SK-N-SH (cell line): ENCODE measurements around the gene DDRGK1. TPM values are rescaled to one million over a fixed set of nuclear protein-coding genes. Genes with fewer than 3 reads are reported as not detected.
A peak's percentile ranks its signal among the peaks of the same experiment; 100 is the strongest.

ENCODE experiments used
- CTCF ChIA-PET: fragments of 300-600, 350-600 bp; formaldehyde crosslinking; extraction: SDS; loops from one replicate; lab custom pipeline; 2021; lab: Yijun Ruan, JAX
- POLR2A ChIA-PET: fragments of 350-600 bp; sonication (Branson Sonifier 250); formaldehyde crosslinking; extraction: SDS; loops from one replicate; lab custom pipeline; 2020; ENCODE audit warnings: antibody characterized with exemption, inconsistent platforms; lab: Yijun Ruan, JAX
- DNase-seq: peaks from one replicate; pipeline ENCODE4 v3.0.0; 2012
- H2AFZ ChIP-seq: fragments of 200-600 bp; sonication (generic); 2 replicates; pipeline ENCODE4 v1.8.1; 2016; ENCODE audit warnings: antibody characterized with exemption, mild to moderate bottlenecking, low read depth
- H3F3A ChIP-seq: fragments of 200-600 bp; sonication (generic); replicated peaks from 2 replicates; pipeline ENCODE3; 2016; ENCODE audit warnings: antibody characterized with exemption, mild to moderate bottlenecking; ENCODE audit not compliant: insufficient read depth
- H3K27ac ChIP-seq, 2 experiments: fragments of 200-500 bp in 1 of 2; fragments of 200-600 bp in 1 of 2; sonication (Bioruptor generic) in 1 of 2; sonication (generic), shearing (Covaris generic) in 1 of 2; 2 replicates each; pipeline versions ENCODE4 v1.5.1 to v1.6.1; 2014 to 2016; ENCODE audit warnings: low read depth in 2 of 2, inconsistent platforms in 1 of 2, low read length in 1 of 2, mild to moderate bottlenecking in 1 of 2, mixed read lengths in 1 of 2
- H3K27me3 ChIP-seq: fragments of 200-600 bp; sonication (generic), shearing (Covaris generic); 2 replicates; pipeline ENCODE4 v1.6.1; 2016; ENCODE audit warnings: mixed run types; ENCODE audit not compliant: insufficient read depth
- H3K36me3 ChIP-seq, 2 experiments: fragments of 200-500 bp in 1 of 2; fragments of 200-600 bp in 1 of 2; sonication (Bioruptor generic) in 1 of 2; sonication (generic) in 1 of 2; replicated peaks in 1 of 2; 2 replicates each; pipeline versions ENCODE3 to v1.5.1; 2014 to 2016; ENCODE audit warnings: low read length in 1 of 2, mild to moderate bottlenecking in 1 of 2; ENCODE audit not compliant: insufficient read depth in 2 of 2, control insufficient read depth in 1 of 2
- H3K4me1 ChIP-seq, 2 experiments: fragments of 200-500 bp in 1 of 2; fragments of 200-600 bp in 1 of 2; sonication (Bioruptor generic) in 1 of 2; sonication (generic), shearing (Covaris generic) in 1 of 2; 2 replicates each; pipeline versions ENCODE4 v1.5.1 to v1.6.1; 2014 to 2016; ENCODE audit warnings: low read depth in 1 of 2, low read length in 1 of 2, mixed run types in 1 of 2; ENCODE audit not compliant: insufficient read depth in 2 of 2, control insufficient read depth in 1 of 2
- H3K4me2 ChIP-seq: fragments of 200-600 bp; sonication (generic), shearing (Covaris generic); 2 replicates; pipeline ENCODE4 v1.6.1; 2017; ENCODE audit warnings: mixed run types
- H3K4me3 ChIP-seq, 2 experiments: fragments of 200-500 bp in 1 of 2; fragments of 200-600 bp in 1 of 2; sonication (Bioruptor generic) in 1 of 2; sonication (generic), shearing (Covaris generic) in 1 of 2; 2 replicates each; pipeline versions ENCODE4 v1.5.1 to v1.8.1; 2014 to 2016; ENCODE audit warnings: low read depth in 2 of 2, inconsistent platforms in 1 of 2, low read length in 1 of 2, mild to moderate bottlenecking in 1 of 2, mixed read lengths in 1 of 2, moderate library complexity in 1 of 2
- H3K79me2 ChIP-seq: fragments of 200-600 bp; sonication (generic); 2 replicates; pipeline ENCODE4 v1.8.1; 2017; ENCODE audit warnings: mild to moderate bottlenecking; ENCODE audit not compliant: insufficient read depth
- H3K9ac ChIP-seq: fragments of 200-600 bp; sonication (generic); 2 replicates; pipeline ENCODE4 v1.6.1; 2017; ENCODE audit warnings: mixed run types
- H3K9me2 ChIP-seq: fragments of 200-600 bp; sonication (generic); 2 replicates; pipeline ENCODE4 v1.6.1; 2017; ENCODE audit warnings: mixed run types
- H3K9me3 ChIP-seq: fragments of 200-600 bp; sonication (generic); 2 replicates; pipeline ENCODE4 v1.6.1; 2017; ENCODE audit warnings: mixed run types, mild to moderate bottlenecking, moderate library complexity
- H4K20me1 ChIP-seq: fragments of 200-600 bp; sonication (generic); 2 replicates; pipeline ENCODE4 v1.6.1; 2017; ENCODE audit warnings: mild to moderate bottlenecking, mixed run types; ENCODE audit not compliant: insufficient read depth
- CHD2 ChIP-seq: fragments of 150-350 bp; IDR thresholded peaks from 2 replicates; pipeline ENCODE4 v1.6.1; 2018; ENCODE audit warnings: low read length; ENCODE audit not compliant: partially characterized antibody
- ELF1 ChIP-seq: IDR thresholded peaks from 2 replicates; pipeline ENCODE4 v1.4.0; 2012
- EP300 ChIP-seq, 2 experiments: IDR thresholded peaks; 2 replicates each; pipeline versions ENCODE4 v1.4.0 to v1.6.1; 2012; ENCODE audit warnings: borderline replicate concordance in 1 of 2, low read depth in 1 of 2, low read length in 1 of 2
- EZH2phosphoT487 ChIP-seq: fragments of 200-600 bp; sonication (generic); IDR thresholded peaks from 2 replicates; pipeline ENCODE4 v1.6.1; 2017; ENCODE audit warnings: low read depth, mixed run types, mild to moderate bottlenecking, antibody characterized with exemption, moderate library complexity, borderline replicate concordance
- FOXJ3 ChIP-seq: sonication (generic); formaldehyde crosslinking; IDR thresholded peaks from 2 replicates; pipeline ENCODE4 v1.5.1; 2020; ENCODE audit warnings: mild to moderate bottlenecking, missing genetic modification reagents
- FOXM1 ChIP-seq: IDR thresholded peaks from 2 replicates; pipeline ENCODE4 v1.4.0; 2012; ENCODE audit warnings: low read depth, mild to moderate bottlenecking
- NFIC ChIP-seq: IDR thresholded peaks from 2 replicates; pipeline ENCODE4 v1.4.0; 2012; ENCODE audit warnings: borderline replicate concordance
- POLR2AphosphoS5 ChIP-seq: IDR thresholded peaks from 2 replicates; pipeline ENCODE4 v1.6.1; 2012; ENCODE audit warnings: low read depth, low read length
- RAD21 ChIP-seq: IDR thresholded peaks from 2 replicates; pipeline ENCODE4 v1.6.1; 2012; ENCODE audit warnings: mild to moderate bottlenecking, low read length
- RCOR1 ChIP-seq: fragments of 150-350 bp; IDR thresholded peaks from 2 replicates; pipeline ENCODE4 v1.6.1; 2017; ENCODE audit warnings: antibody characterized with exemption, low read length
- SIN3A ChIP-seq: IDR thresholded peaks from 2 replicates; pipeline ENCODE4 v1.6.1; 2012; ENCODE audit warnings: low read depth, mild to moderate bottlenecking, low read length, moderate library complexity, borderline replicate concordance
- SMC3 ChIP-seq: IDR thresholded peaks from 2 replicates; pipeline ENCODE4 v1.6.1; 2012; ENCODE audit warnings: low read depth, low read length, improper control_type of control experiment
- TAF1 ChIP-seq: IDR thresholded peaks from 2 replicates; pipeline ENCODE4 v1.6.1; 2012; ENCODE audit warnings: low read depth, mild to moderate bottlenecking, low read length, moderate library complexity, borderline replicate concordance
- TCF12 ChIP-seq: IDR thresholded peaks from 2 replicates; pipeline ENCODE4 v1.4.0; 2012
- TEAD4 ChIP-seq: IDR thresholded peaks from 2 replicates; pipeline ENCODE4 v1.4.0; 2012; ENCODE audit warnings: mild to moderate bottlenecking, borderline replicate concordance; ENCODE audit not compliant: insufficient read depth
- YY1 ChIP-seq: IDR thresholded peaks from 2 replicates; pipeline ENCODE4 v1.4.0; 2012; ENCODE audit warnings: low read depth, mild to moderate bottlenecking
- WGBS: methylation state at CpG from one replicate; pipeline ENCODE4 v1.1.6; 2017; ENCODE audit warnings: low lambda C conversion rate; 5-methylcytosine and 5-hydroxymethylcytosine counted together
- polyA plus RNA-seq, 3 experiments: library from polyadenylated mRNA; depleted of rRNA; stranded (reverse); fragments of >200 nt; gene quantifications; 2 replicates each; pipeline ENCODE4 v1.2.3, GENCODE V29; 2012
- TF ChIP-seq, protein P1 (sequence below): fragments of 150-350 bp; IDR thresholded peaks from 2 replicates; pipeline ENCODE4 v1.6.1; 2016; ENCODE audit warnings: mild to moderate bottlenecking, low read depth, low read length
- TF ChIP-seq, protein P2 (sequence below): IDR thresholded peaks from 2 replicates; pipeline ENCODE4 v1.4.0; 2012; ENCODE audit warnings: low read depth
- TF ChIP-seq, protein P3 (sequence below): IDR thresholded peaks from 2 replicates; pipeline ENCODE4 v1.4.0; 2012; ENCODE audit warnings: low read depth, borderline replicate concordance

DDRGK1 gene
- polyA plus RNA-seq, 1 of the 3 experiments (the other 2 are of a cell fraction) = 70.6 TPM

- ChIA-PET CTCF (interaction anchor here (0.5 to 1.5 kb wide), 4 partner anchors 13 to 144 kb away, joined by 3 to 6 read pairs (median 3); no protein-coding TSS in a partner anchor), POLR2A (no interaction called here)
- H3K9me2 ChIP-seq = no peaks in the 10 kb centered on the region
- peak within 1 kb of the TSS; percentile 98 for H3K4me2 ChIP-seq
- H3K9ac ChIP-seq = peak within 1 kb of the TSS; percentile 85
- H4K20me1 ChIP-seq = no peaks in the 10 kb centered on the region
- peak within 1 kb of the TSS; percentile 84 to 89 for H3K4me3 ChIP-seq
- no peaks in the 10 kb centered on the region for H3K79me2 ChIP-seq
- H2AFZ ChIP-seq = peak within 1 kb of the TSS; percentile 92
- peaks cover 3% of the 10 kb centered on the region for H3F3A ChIP-seq
- H3K27ac ChIP-seq = peak within 1 kb of the TSS; percentile 35 to 65; a peak in 2 of 4 replicates
- no peaks in the 10 kb centered on the region for H3K27me3 ChIP-seq
- WGBS = 3% methylated on average over 27 of the region's 62 CpGs
- no peak for TF ChIP-seq FOXJ3
- TF ChIP-seq RAD21 = no peak
- TF ChIP-seq SIN3A = 0 out of 2 replicates have a peak, but pooled peaks have one; percentile 14
- TF ChIP-seq CHD2 = peak; percentile 30
- TF ChIP-seq, protein P1, sequence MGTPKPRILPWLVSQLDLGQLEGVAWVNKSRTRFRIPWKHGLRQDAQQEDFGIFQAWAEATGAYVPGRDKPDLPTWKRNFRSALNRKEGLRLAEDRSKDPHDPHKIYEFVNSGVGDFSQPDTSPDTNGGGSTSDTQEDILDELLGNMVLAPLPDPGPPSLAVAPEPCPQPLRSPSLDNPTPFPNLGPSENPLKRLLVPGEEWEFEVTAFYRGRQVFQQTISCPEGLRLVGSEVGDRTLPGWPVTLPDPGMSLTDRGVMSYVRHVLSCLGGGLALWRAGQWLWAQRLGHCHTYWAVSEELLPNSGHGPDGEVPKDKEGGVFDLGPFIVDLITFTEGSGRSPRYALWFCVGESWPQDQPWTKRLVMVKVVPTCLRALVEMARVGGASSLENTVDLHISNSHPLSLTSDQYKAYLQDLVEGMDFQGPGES = no peak
- TF ChIP-seq, protein P2, sequence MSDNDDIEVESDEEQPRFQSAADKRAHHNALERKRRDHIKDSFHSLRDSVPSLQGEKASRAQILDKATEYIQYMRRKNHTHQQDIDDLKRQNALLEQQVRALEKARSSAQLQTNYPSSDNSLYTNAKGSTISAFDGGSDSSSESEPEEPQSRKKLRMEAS = peak; percentile 29; the same call in 1 of the 2 replicates
- TF ChIP-seq POLR2AphosphoS5 = peak; percentile 29; the same call in 1 of the 2 replicates
- TF ChIP-seq EP300 (IDR thresholded peaks at IDR 0.05; ENCODE audit: borderline replicate concordance in 1 of 2, low read depth in 1 of 2, low read length in 1 of 2) = no peak
- no peak for TF ChIP-seq RCOR1
- TF ChIP-seq YY1 = no peak
- TF ChIP-seq TAF1 = no peak
- TF ChIP-seq, all 33 proteins: peak for 4
- peak; percentile 94 for DNase-seq
- peaks cover 0 to 15% of the 10 kb centered on the region in 2 experiments; a peak in 2 of 4 replicates for H3K4me1 ChIP-seq
- H3K36me3 ChIP-seq = no peaks in the 10 kb centered on the region
- H3K9me3 ChIP-seq = no peaks in the 10 kb centered on the region
These were observed 31.4 kb downstream of the DDRGK1 start, which contains the start of gene LZTS3 for GRCh38 chr20:3172933-3173609. Gene LZTS3, minus strand, starts transcription at chr20:3173549. Its CDS starts 6,386 bp downstream, at chr20:3167163.

- H3K4me2 ChIP-seq = peak overlapping the region; percentile 98
- H3F3A ChIP-seq = no peaks in the 10 kb centered on the region
- no peaks in the 10 kb centered on the region for H3K79me2 ChIP-seq
- WGBS = 34% methylated on average over 5 of the region's 5 CpGs
- H3K36me3 ChIP-seq = no peaks in the 10 kb centered on the region
- H4K20me1 ChIP-seq = no peaks in the 10 kb centered on the region
- peak overlapping the region; percentile 84 to 89 for H3K4me3 ChIP-seq
- H3K4me1 ChIP-seq = peaks cover 0 to 15% of the 10 kb centered on the region in 2 experiments; a peak in 2 of 4 replicates
- POLR2A ChIA-PET = no interaction called here
- no peak overlapping the region for H3K9ac ChIP-seq
- H3K27me3 ChIP-seq = no peaks in the 10 kb centered on the region
- H3K27ac ChIP-seq = no peak overlapping the region; a peak in 1 of 4 replicates
- no peaks in the 10 kb centered on the region for H3K9me3 ChIP-seq
- H2AFZ ChIP-seq = no peak overlapping the region
- no peak for DNase-seq
- no peaks in the 10 kb centered on the region for H3K9me2 ChIP-seq
- TF ChIP-seq FOXJ3 (no peak), EZH2phosphoT487 (no peak), TEAD4 (no peak), SMC3 (no peak), SIN3A (no peak), ELF1 (no peak), NFIC (no peak), FOXM1 (no peak), TCF12 (no peak)
- TF ChIP-seq, protein P3, sequence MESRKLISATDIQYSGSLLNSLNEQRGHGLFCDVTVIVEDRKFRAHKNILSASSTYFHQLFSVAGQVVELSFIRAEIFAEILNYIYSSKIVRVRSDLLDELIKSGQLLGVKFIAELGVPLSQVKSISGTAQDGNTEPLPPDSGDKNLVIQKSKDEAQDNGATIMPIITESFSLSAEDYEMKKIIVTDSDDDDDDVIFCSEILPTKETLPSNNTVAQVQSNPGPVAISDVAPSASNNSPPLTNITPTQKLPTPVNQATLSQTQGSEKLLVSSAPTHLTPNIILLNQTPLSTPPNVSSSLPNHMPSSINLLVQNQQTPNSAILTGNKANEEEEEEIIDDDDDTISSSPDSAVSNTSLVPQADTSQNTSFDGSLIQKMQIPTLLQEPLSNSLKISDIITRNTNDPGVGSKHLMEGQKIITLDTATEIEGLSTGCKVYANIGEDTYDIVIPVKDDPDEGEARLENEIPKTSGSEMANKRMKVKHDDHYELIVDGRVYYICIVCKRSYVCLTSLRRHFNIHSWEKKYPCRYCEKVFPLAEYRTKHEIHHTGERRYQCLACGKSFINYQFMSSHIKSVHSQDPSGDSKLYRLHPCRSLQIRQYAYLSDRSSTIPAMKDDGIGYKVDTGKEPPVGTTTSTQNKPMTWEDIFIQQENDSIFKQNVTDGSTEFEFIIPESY = no peak
- TF ChIP-seq, protein P2 = no peak
- TF ChIP-seq, all 33 proteins: peak for 0
- CTCF ChIA-PET = interaction anchor here (0.7 to 1.5 kb wide), 4 partner anchors 10 to 144 kb away, joined by 3 to 6 read pairs (median 3); no protein-coding TSS in a partner anchor
These were observed 32.2 kb downstream of the DDRGK1 start for GRCh38 chr20:3172126-3172932.
